ENCODE data around the gene KLK11. TPM values are rescaled to one million over a fixed set of nuclear protein-coding genes. Genes with fewer than 3 reads are reported as not detected.

Gene KLK11
- total and polyA plus RNA-seq, 2 donors (not counting 3 experiments of a cell fraction or from before 2014, with no cell fraction given) = not detected

GRCh38 chr19:51000426-51000825 is 26.0 kb downstream of the KLK11 start:
- no peaks in the 10 kb centered on the region for H3K27me3 ChIP-seq (ENCODE audit: control insufficient read depth in 2 of 2, insufficient read depth in 2 of 2, low read length in 2 of 2)
- dilution Hi-C loops (cut with MboI; ENCODE audit: extremely low pct_ligation_motif_present, low sequenced_read_pairs) (no loop called here), intact Hi-C loops (cut with micrococcal nuclease) (no loop called here)
- no peaks in the 10 kb centered on the region for H3K9me3 ChIP-seq (replicated peaks; ENCODE audit: control insufficient read depth, insufficient read depth, low read length)
- H4K20me1 ChIP-seq (replicated peaks; ENCODE audit: control insufficient read depth, extremely low read depth, insufficient read depth, low read length) = no peaks in the 10 kb centered on the region
- no TSS peak for BruUV-seq (replicated peaks)
- H3K4me1 ChIP-seq (ENCODE audit: control insufficient read depth, extremely low read depth, insufficient read depth, low read length) = no peaks in the 10 kb centered on the region
- no peak overlapping the region for H3K4me2 ChIP-seq (ENCODE audit: insufficient read depth, low read length)
- DNase-seq (ENCODE audit: low read depth, low spot score) (no peak), FAIRE-seq (no peak)
- no peaks in the 10 kb centered on the region for H3K36me3 ChIP-seq (ENCODE audit: control insufficient read depth in 2 of 2, extremely low read depth in 1 of 2, insufficient read depth in 2 of 2, low read length in 2 of 2)
- no peak overlapping the region for H3K4me3 ChIP-seq (replicated peaks in 1 of 3; ENCODE audit: insufficient read depth in 1 of 3, low read depth in 1 of 3, low read length in 3 of 3)
- H3K27ac ChIP-seq (ENCODE audit: insufficient read depth, low read depth, low read length) = no peak overlapping the region
- no peak for TF ChIP-seq POLR2AphosphoS5 (IDR thresholded peaks at IDR 0.05; ENCODE audit: insufficient read depth, low read depth, low read length)
- TF ChIP-seq CTCF (IDR thresholded peaks at IDR 0.05; ENCODE audit: extremely low read depth in 1 of 2, insufficient read depth in 1 of 2, low read depth in 1 of 2, low read length in 2 of 2) = no peak
- no peak for TF ChIP-seq POLR2A (IDR thresholded peaks at IDR 0.05; ENCODE audit: low read depth, low read length)
- TF ChIP-seq JUN (IDR thresholded peaks at IDR 0.05; ENCODE audit: borderline replicate concordance, insufficient read depth, insufficient read length, low read depth) = no peak
- no peak for TF ChIP-seq MAX (IDR thresholded peaks at IDR 0.05; ENCODE audit: insufficient read depth, insufficient read length)
- TF ChIP-seq MYC (IDR thresholded peaks at IDR 0.05; ENCODE audit: low read depth, low read length) = no peak
- no peak for TF ChIP-seq EZH2 (IDR thresholded peaks at IDR 0.05; ENCODE audit: borderline replicate concordance, low read depth, low read length, severe bottlenecking)
- no peak for TF ChIP-seq GATA2 (IDR thresholded peaks at IDR 0.05; ENCODE audit: insufficient read depth, insufficient read length, low read depth, low read length)
- TF ChIP-seq FOS (IDR thresholded peaks at IDR 0.05; ENCODE audit: borderline replicate concordance, insufficient read depth, low read length) = no peak
- H2AFZ ChIP-seq (ENCODE audit: low read depth, low read length) = no peak overlapping the region
- no peaks in the 10 kb centered on the region for H3K79me2 ChIP-seq (ENCODE audit: control insufficient read depth, insufficient read depth, low read length)
- H3K9ac ChIP-seq (replicated peaks; ENCODE audit: extremely low read depth, insufficient read depth, low read length) = no peak overlapping the region
- ChIA-PET CTCF (interaction anchor here (2.6 kb wide), 1 partner anchor 21 kb away, joined by 7 read pairs; no protein-coding TSS in a partner anchor), POLR2A (no interaction called here)
- H3K9me1 ChIP-seq (replicated peaks; ENCODE audit: control insufficient read depth, extremely low read depth, insufficient read depth, low read length) = no peaks in the 10 kb centered on the region
